WTC11 (cell line): ENCODE results near the gene FANCD2.
"Not testable (repeated sequence)": the region's sequence is repeated elsewhere in the genome, so short reads cannot be mapped to it uniquely, and the experiment has no call there.

Source experiments
- IRF1 ChIP-seq: sonication (generic); formaldehyde crosslinking; IDR thresholded peaks from 2 replicates; pipeline ENCODE4 v1.8.0; 2023; ENCODE audit warnings: missing genetic modification reagents
- JUN ChIP-seq: sonication (generic); formaldehyde crosslinking; IDR thresholded peaks from 2 replicates; pipeline ENCODE4 v1.8.0; 2023; ENCODE audit warnings: mild to moderate bottlenecking, missing genetic modification reagents
- TF ChIP-seq, protein P1 (sequence below): fragments of 200-600 bp; IDR thresholded peaks from 2 replicates; pipeline ENCODE4 v1.8.0; 2022; ENCODE audit warnings: antibody characterized with exemption
- TF ChIP-seq, protein P2 (sequence below): sonication (generic); formaldehyde crosslinking; IDR thresholded peaks from 2 replicates; pipeline ENCODE4 v1.8.1; 2022; ENCODE audit warnings: missing genetic modification reagents, borderline replicate concordance

DNA sequence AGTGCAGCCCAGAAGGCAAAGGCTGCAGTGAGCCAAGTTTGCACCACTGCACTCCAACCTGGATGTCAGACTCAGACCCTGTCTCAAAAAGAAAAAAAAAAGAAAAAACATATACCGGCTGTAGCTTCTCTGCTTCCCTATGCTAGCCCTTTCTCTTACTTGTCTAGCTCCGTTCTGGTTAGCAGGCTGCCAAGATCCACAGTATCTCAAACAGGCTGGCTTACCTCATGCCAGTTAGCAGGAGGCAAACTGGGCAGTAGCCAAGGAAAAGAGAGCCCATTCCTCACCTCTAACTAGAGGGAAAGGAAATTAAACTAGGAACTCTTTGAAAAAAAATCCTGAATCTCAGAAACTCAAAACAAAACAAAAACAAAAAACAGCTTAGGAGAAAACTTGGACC lies 65.2 kb downstream of the FANCD2 start:
- TF ChIP-seq JUN (CRISPR knock-in tag); IRF1: not testable (repeated sequence)
- TF ChIP-seq, protein P1, sequence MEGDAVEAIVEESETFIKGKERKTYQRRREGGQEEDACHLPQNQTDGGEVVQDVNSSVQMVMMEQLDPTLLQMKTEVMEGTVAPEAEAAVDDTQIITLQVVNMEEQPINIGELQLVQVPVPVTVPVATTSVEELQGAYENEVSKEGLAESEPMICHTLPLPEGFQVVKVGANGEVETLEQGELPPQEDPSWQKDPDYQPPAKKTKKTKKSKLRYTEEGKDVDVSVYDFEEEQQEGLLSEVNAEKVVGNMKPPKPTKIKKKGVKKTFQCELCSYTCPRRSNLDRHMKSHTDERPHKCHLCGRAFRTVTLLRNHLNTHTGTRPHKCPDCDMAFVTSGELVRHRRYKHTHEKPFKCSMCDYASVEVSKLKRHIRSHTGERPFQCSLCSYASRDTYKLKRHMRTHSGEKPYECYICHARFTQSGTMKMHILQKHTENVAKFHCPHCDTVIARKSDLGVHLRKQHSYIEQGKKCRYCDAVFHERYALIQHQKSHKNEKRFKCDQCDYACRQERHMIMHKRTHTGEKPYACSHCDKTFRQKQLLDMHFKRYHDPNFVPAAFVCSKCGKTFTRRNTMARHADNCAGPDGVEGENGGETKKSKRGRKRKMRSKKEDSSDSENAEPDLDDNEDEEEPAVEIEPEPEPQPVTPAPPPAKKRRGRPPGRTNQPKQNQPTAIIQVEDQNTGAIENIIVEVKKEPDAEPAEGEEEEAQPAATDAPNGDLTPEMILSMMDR = not testable (repeated sequence)
- TF ChIP-seq, protein P2, sequence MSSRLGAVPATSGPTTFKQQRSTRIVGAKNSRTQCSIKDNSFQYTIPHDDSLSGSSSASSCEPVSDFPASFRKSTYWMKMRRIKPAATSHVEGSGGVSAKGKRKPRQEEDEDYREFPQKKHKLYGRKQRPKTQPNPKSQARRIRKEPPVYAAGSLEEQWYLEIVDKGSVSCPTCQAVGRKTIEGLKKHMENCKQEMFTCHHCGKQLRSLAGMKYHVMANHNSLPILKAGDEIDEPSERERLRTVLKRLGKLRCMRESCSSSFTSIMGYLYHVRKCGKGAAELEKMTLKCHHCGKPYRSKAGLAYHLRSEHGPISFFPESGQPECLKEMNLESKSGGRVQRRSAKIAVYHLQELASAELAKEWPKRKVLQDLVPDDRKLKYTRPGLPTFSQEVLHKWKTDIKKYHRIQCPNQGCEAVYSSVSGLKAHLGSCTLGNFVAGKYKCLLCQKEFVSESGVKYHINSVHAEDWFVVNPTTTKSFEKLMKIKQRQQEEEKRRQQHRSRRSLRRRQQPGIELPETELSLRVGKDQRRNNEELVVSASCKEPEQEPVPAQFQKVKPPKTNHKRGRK (CRISPR knock-in tag) = not testable (repeated sequence)
